ENCODE data around the gene RWDD4.

DNA sequence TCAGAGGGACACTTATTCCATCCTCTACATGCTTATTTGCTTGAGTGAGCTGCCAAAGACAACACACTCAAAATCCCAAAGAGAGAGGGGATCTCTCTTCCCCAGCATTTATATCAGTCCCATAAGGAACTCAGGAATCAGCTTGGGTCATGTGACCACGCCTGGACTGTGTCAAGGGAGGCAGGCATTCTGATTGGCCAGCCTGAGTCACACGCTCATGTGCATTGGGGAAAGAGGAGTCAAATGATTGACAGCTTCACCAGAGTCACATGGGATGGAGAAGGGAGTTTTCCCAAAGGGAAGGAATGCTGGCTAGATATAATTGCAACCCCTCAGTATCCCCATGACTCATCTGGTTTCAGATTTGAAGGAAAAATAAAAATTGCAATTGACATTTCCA is 49.0 kb downstream of the RWDD4 start:
- TF ChIP-seq CTCF (IDR thresholded peaks at IDR 0.05) (no peak), POLR2A (IDR thresholded peaks at IDR 0.05) (no peak)
